Hair follicular keratinocyte (primary cell): ENCODE measurements around the gene GH1. TPM values are rescaled to one million over a fixed set of nuclear protein-coding genes. Genes with fewer than 3 reads are reported as not detected.

Source experiments
- total RNA-seq: library from RNA; depleted of rRNA; stranded (reverse); fragments of >200 nt; gene quantifications from 2 replicates; pipeline ENCODE4 v1.2.3, GENCODE V29; 2015

The GH1 gene
- total RNA-seq = not detected in 2 replicates

DNA sequence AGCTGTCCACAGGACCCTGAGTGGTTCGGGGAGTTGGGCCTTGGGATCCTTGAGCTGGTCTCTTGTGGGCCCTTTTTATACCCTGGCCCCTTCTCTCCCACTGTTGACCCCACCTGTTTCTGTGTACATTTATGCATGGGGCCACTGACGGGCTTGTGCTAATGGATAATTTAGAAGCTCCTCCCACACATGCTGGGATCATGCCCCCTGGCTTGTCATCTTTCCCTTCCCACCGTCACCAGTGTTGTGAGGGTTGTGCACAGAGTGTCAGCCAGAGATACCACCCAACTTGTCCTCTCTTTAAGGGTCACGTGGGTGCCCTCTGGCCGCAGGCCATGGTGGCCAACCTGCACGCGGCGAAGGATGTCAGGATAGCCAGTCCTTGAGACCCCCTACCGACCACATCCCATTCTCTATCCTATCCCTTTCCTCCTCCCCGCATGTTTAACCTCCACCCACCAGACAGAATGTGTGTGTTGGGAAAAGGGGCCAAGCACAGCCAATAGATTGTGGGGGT, at the start of gene GH1:
GH1 (minus strand) TSS at position 51 of the 517 bp plus-strand sequence. CDS start 63 bp downstream, outside the sequence.

GRCh38 chr17:63931981-63932561, 13.4 kb upstream of the GH1 start, which contains the start of gene CD79B:
TSS of gene CD79B (minus strand) at chr17:63932331. CDS start at chr17:63932261, 70 bp downstream.

DNA sequence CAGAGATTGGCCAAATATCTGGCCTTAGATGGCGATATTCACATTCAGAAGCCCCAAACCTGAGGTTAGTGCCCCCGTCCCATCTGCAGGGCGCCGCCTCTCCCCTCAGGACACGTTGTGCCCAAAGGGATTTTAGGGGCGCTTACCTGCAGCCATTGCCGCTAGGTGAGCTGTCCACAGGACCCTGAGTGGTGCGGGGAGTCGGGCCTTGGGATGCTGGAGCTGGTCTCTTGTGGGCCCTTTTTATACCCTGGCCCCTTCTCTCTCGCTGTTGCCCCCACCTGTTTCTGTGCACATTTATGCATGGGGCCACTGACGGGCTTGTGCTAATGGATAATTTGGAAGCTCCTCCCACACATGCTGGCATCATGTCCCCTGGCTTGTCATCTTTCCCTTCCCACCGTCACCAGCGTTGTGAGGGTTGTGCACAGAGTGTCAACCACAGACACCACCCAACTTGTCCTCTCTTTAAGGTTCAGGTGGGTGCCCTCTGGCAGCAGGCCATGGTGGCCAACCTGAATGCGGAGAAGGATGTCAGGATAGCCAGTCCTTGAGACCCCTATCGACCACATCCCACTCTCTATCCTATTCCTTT, 7.5 kb downstream of the GH1 start, which contains the start of gene CSHL1:
CSHL1 (minus strand) TSS at position 218 of the 595 bp plus-strand sequence; CDS start at position 156, 62 bp downstream.

DNA sequence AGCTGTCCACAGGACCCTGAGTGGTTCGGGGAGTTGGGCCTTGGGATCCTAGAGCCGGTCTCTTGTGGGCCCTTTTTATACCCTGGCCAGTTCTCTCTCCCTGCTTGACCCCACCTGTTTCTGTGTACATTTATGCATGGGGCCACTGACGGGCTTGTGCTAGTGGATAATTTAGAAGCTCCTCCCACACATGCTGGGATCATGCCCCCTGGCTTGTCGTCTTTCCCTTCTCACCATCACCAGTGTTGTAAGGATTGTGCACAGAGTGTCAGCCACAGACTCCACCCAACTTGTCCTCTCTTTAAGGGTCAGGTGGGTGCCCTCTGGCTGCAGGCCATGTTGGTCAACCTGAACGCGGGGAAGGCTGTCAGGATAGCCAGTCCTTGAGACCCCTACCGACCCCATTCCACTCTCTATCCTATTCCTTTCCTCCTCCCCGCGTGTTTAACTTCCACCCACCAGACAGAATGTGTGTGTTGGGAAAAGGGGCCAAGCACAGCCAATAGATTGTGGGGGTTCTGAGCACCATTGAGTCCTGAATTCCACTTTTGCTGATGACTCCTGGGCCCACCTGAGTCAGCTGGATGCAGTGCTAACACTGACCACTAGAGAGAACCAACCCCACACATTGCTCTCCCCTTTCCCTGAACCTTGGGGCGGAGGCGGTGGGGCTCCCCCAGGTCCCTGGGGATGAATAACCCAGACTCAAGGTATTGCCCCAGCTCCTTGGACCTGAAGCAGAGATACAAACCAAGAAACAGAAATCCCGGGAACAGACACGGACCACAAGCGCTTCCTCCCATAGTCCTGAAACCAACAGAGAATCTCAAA, 21.9 kb downstream of the GH1 start, which contains the start of gene CSH1:
CSH1 (minus strand) TSS at position 51 of the 831 bp plus-strand sequence. CDS start 63 bp downstream, outside the sequence.

DNA sequence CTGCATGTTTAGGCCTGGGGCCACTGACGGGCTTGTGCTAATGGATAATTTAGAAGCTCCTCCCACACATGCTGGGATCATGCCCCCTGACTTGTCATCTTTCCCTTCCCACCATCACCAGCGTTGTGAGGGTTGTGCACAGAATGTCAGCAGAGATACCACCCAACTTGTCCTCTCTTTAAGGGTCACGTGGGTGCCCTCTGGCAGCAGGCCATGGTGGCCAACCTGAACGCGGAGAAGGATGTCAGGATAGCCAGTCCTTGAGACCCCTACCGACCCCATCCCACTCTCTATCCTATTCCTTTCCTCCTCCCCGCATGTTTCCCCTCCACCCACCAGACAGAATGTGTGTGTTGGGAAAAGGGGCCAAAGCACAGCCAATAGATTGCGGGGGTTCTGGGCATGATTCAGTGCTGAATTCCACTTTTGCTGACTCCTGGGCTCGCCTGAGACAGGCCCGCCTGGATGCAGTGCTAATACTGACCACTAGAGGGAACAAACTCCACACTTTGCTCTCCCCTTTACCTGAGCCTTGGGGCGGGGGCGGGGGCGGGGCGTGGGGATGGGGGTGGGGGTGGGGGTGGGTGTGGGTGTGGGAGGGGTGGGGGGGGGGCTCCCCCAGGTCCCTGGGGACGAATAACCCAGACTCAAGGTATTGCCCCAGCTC, 36.6 kb downstream of the GH1 start, which contains the start of gene GH2:
GH2 (minus strand) TSS at position 10 of the 667 bp plus-strand sequence. CDS start 143 bp downstream, outside the sequence.

GRCh38 chr17:63873577-63873976, 45.1 kb downstream of the GH1 start, which contains the start of gene CSH2:
TSS of gene CSH2 (minus strand) at chr17:63873677. CDS start at chr17:63873614, 63 bp downstream.

Other genes with a start within 250 kb of the GH1 start
- gene LIMD2, start 218.7 kb downstream of the GH1 start, total RNA-seq = 9.2 and 30.8 TPM in 2 replicates
- 12.2 and 13.2 TPM in 2 replicates for gene STRADA, start 177.0 kb downstream of the GH1 start, total RNA-seq
- 24.7 and 29.5 TPM in 2 replicates for gene CCDC47, start 145.2 kb downstream of the GH1 start, total RNA-seq
- 25.2 and 28.5 TPM in 2 replicates for gene DDX42, start 144.7 kb downstream of the GH1 start, total RNA-seq
- 52.4 and 91.7 TPM in 2 replicates for gene PSMC5, start 91.4 kb downstream of the GH1 start, total RNA-seq
- 45.0 and 48.1 TPM in 2 replicates for gene FTSJ3, start 91.2 kb downstream of the GH1 start, total RNA-seq
- 102 and 138 TPM in 2 replicates for gene SMARCD2, start 76.2 kb downstream of the GH1 start, total RNA-seq
- not detected in 2 replicates for gene CSH2, start 45.2 kb downstream of the GH1 start, total RNA-seq
- not detected in 2 replicates for gene GH2, start 36.9 kb downstream of the GH1 start, total RNA-seq
- 0.08 TPM in 1 of 2 replicates, not detected in the other for gene CSH1, start 22.3 kb downstream of the GH1 start, total RNA-seq
- gene CSHL1, start 7.6 kb downstream of the GH1 start, total RNA-seq = not detected in 2 replicates
- 1.3 TPM in 1 of 2 replicates, not detected in the other for gene CD79B, start 13.5 kb upstream of the GH1 start, total RNA-seq
- not detected in 2 replicates for gene SCN4A, start 54.1 kb upstream of the GH1 start, total RNA-seq
- 0.19 TPM in 1 of 2 replicates, not detected in the other for gene PRR29, start 79.5 kb upstream of the GH1 start, total RNA-seq
- 0.15 and 0.16 TPM in 2 replicates for gene ICAM2, start 101.8 kb upstream of the GH1 start, total RNA-seq
- 16.8 TPM in 2 replicates for gene ERN1, start 211.3 kb upstream of the GH1 start, total RNA-seq